ENCODE data around the gene MED25. TPM values are rescaled to one million over a fixed set of nuclear protein-coding genes. Genes with fewer than 3 reads are reported as not detected.
A peak's percentile ranks its signal among the peaks of the same experiment; 100 is the strongest.
"Not testable (repeated sequence)": the region's sequence is repeated elsewhere in the genome, so short reads cannot be mapped to it uniquely, and the experiment has no call there.

The MED25 gene
- polyA plus RNA-seq, 1 donor from 2014 or later, result 54.7 TPM

- Mint-ChIP-seq H3K36me3 (peaks cover 5% of the 10 kb centered on the region), H3K27me3 (no peaks in the 10 kb centered on the region), H3K4me3 (peak overlapping the region; percentile 95 to 99 (median 99)), H3K9me3 (no peaks in the 10 kb centered on the region), H3K4me1 (peaks cover 21 to 34% (median 22%) of the 10 kb centered on the region in 3 donors), H3K27ac (peak overlapping the region; percentile 99 to 100 (median 99))
These were observed 721 bp downstream of the MED25 start for GRCh38 chr19:49818649-49819370.

DNA sequence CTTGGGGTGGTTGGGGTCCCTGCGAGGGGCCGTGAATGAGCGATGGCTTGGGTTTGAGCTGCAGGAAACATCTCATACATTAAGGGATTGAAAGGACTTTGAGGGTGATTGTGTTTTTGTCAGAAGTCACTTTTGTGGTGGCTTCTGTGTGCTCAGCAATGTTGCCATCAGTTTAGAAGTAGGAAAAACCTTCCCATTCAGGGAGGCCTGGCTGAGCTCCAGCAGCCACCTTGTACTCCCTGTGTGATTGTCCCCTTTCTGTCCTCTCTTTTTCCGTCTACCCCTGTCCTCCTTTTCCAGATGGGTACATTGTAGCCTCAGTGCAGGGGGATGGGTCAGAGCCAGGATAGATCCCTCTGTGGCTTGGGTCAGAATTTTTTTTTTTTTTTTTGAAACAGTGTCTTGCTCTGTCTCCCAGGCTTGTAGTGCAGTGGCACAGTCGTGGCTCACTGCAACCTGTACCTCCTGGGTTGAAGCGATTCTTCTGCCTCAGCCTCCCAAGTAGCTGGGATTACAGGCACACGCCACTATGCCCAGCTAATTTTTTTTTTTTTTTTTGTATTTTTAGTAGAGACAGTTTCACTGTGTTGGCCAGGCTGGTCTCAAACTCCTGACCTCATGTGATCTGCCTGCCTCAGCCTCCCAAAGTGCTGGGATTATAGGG is 1.5 kb downstream of the MED25 start:
- Mint-ChIP-seq H3K27ac (peak overlapping the region; percentile 19 to 99 (median 90)), H3K4me3 (peak overlapping the region; percentile 95 to 99 (median 99)), H3K4me1 (peaks cover 24 to 33% (median 27%) of the 10 kb centered on the region in 3 donors)
- not testable (repeated sequence) for H3K27me3 Mint-ChIP-seq, H3K36me3 Mint-ChIP-seq, H3K9me3 Mint-ChIP-seq

DNA sequence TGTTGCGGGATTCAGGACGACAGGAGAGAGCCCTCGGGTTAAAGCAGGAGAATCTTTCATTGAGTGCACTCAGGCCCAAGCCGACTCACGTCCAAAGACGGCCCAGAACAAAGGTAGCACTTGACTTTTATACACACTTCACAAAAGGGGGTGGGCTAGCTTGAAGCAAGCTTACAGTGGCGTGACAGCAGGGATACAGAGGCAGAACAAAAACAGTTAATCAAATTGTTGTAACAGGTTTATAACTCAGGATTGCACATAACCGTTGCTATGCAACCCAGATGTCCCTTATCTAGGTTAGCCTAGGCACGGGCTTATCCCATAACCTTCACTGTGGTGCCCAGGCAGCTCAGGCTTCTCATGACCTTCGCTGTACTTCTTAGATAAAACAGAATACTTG is 2.0 kb downstream of the MED25 start:
- H3K36me3 Mint-ChIP-seq, result peaks cover 5% of the 10 kb centered on the region
- peak overlapping the region; percentile 5 to 99 (median 58) for H3K4me3 Mint-ChIP-seq
- peak overlapping the region in 2 of 3 donors; percentile 19 to 61 for H3K27ac Mint-ChIP-seq

DNA sequence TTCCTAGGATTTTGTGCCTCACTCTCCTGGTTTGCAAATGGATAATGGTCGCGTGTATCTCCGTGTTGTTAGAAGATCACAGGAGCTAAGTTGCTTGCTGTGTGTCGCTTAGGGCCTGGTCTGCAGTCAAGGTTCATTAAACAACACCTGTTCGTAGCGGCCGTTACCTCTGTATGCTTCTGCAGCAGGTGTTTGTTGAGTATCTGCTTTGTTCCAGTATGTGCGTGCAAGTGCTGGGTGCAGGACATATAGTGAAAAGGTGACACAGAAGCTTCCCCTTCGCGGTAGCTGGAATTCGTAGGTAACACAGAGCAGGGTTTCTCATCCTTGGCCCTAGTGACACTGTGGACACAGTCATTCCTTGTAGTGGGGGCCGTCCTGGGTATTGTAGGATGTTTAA is 5.4 kb downstream of the MED25 start:
- H3K4me3 Mint-ChIP-seq, result peak overlapping the region; percentile 16 to 60 (median 31)
- no peaks in the 10 kb centered on the region for H3K9me3 Mint-ChIP-seq
- peak overlapping the region in 2 of 3 donors; percentile 23 to 60 for H3K27ac Mint-ChIP-seq
- H3K4me1 Mint-ChIP-seq, result peaks cover 20 to 30% (median 23%) of the 10 kb centered on the region in 3 donors
- H3K36me3 Mint-ChIP-seq, result peaks cover 5% of the 10 kb centered on the region
- no peaks in the 10 kb centered on the region for H3K27me3 Mint-ChIP-seq

More for the DNA sequence above, 2.0 kb downstream of the MED25 start:
- Mint-ChIP-seq H3K9me3 (no peaks in the 10 kb centered on the region), H3K4me1 (peaks cover 21 to 31% (median 27%) of the 10 kb centered on the region in 3 donors), H3K27me3 (no peaks in the 10 kb centered on the region)

GRCh38 chr19:49824662-49825061 is 6.6 kb downstream of the MED25 start:
- Mint-ChIP-seq H3K4me3 (no peak overlapping the region), H3K27me3 (no peaks in the 10 kb centered on the region), H3K4me1 (peaks cover 15 to 24% (median 17%) of the 10 kb centered on the region in 3 donors), H3K27ac (no peak overlapping the region), H3K36me3 (peaks cover 5% of the 10 kb centered on the region), H3K9me3 (no peaks in the 10 kb centered on the region)

GRCh38 chr19:49827034-49827433 is 8.9 kb downstream of the MED25 start:
- Mint-ChIP-seq H3K4me3 (no peak overlapping the region), H3K36me3 (no peaks in the 10 kb centered on the region), H3K27me3 (no peaks in the 10 kb centered on the region), H3K27ac (no peak overlapping the region), H3K4me1 (peaks cover 14 to 18% (median 15%) of the 10 kb centered on the region in 3 donors), H3K9me3 (no peaks in the 10 kb centered on the region)

DNA sequence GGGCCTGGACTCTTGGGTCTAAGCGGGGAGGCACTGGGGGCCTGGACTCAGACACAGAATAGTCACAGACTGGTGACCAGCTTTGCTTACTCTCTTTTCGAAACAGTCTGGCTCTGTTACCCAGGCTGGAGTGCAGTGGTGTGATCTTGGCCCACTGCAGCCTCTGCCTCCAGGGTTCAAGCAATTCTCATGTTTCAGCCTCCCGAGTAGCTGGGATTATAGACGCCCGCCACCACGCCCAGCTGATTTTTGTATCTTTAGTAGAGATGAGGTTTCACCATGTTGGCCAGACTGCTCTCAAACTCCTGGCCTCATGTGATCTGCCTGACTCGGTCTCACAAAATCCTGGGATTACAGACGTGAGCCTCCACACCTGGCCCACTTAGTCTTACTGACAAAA is 11.1 kb downstream of the MED25 start:
- Mint-ChIP-seq H3K36me3 (peaks cover 1% of the 10 kb centered on the region), H3K27ac (no peak overlapping the region), H3K9me3 (no peaks in the 10 kb centered on the region)

DNA sequence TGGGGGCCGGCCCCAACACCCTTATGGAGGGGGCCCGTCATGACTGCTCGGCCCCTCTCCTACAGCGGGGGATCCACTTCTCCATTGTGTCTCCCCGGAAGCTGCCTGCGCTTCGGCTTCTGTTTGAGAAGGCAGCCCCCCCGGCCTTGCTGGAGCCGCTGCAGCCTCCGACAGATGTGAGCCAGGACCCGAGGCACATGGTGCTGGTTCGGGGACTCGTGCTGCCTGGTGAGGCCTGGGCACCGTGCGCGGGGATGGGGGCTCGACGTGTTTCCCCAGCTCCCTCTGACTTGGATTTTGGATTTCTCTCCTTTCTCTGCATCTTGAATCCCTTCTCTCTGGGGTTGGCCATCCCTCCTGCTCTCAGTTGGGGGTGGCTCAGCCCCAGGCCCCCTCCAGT is 11.6 kb downstream of the MED25 start:
- H3K4me1 Mint-ChIP-seq, result peaks cover 2 to 5% (median 4%) of the 10 kb centered on the region in 3 donors
- H3K4me3 Mint-ChIP-seq, result no peak overlapping the region
- no peak overlapping the region for H3K27ac Mint-ChIP-seq
- H3K9me3 Mint-ChIP-seq, result no peaks in the 10 kb centered on the region
- H3K36me3 Mint-ChIP-seq, result peaks cover 1% of the 10 kb centered on the region
- H3K27me3 Mint-ChIP-seq, result no peaks in the 10 kb centered on the region

More for the DNA sequence above, 11.1 kb downstream of the MED25 start:
- H3K4me3 Mint-ChIP-seq, result no peak overlapping the region
- H3K4me1 Mint-ChIP-seq, result peaks cover 4 to 5% (median 5%) of the 10 kb centered on the region in 3 donors
- no peaks in the 10 kb centered on the region for H3K27me3 Mint-ChIP-seq

GRCh38 chr19:49830766-49831165 is 12.7 kb downstream of the MED25 start:
- Mint-ChIP-seq H3K4me1 (peaks cover 2 to 5% (median 4%) of the 10 kb centered on the region in 3 donors), H3K27ac (no peak overlapping the region)

GRCh38 chr19:49831592-49831991 is 13.5 kb downstream of the MED25 start:
- Mint-ChIP-seq H3K27ac (no peak overlapping the region), H3K4me3 (no peak overlapping the region), H3K27me3 (no peaks in the 10 kb centered on the region), H3K36me3 (peaks cover 1% of the 10 kb centered on the region), H3K4me1 (peaks cover under 1 to 2% (median 2%) of the 10 kb centered on the region in 3 donors), H3K9me3 (no peaks in the 10 kb centered on the region)

More at GRCh38 chr19:49830766-49831165, 12.7 kb downstream of the MED25 start:
- Mint-ChIP-seq H3K36me3 (peaks cover 1% of the 10 kb centered on the region), H3K4me3 (no peak overlapping the region), H3K27me3 (no peaks in the 10 kb centered on the region), H3K9me3 (no peaks in the 10 kb centered on the region)

DNA sequence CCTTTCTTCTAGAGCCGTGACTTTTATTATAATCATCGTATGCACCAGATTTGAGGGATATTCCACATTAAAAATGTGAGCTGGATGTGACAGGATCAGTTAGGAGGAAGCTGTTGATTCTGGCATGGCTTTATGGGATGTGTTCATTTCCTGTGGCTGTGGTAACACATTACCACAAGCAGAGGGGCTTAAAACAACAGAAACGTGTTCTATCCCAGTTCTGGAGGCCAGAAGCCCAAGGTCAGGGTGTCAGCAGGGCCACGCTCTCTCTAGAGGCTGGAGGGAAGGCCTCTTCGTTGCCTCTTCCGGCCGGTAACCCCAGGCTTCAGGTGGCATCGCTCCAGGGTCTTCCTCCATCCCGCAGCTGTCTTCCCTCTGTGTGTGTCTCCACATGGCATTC is 14.5 kb downstream of the MED25 start:
- peaks cover 1% of the 10 kb centered on the region for H3K36me3 Mint-ChIP-seq
- peak overlapping the region in 2 of 4 donors; percentile 73 to 76 for H3K4me3 Mint-ChIP-seq
- H3K4me1 Mint-ChIP-seq, result no peaks in the 10 kb centered on the region
- no peaks in the 10 kb centered on the region for H3K27me3 Mint-ChIP-seq
- no peak overlapping the region for H3K27ac Mint-ChIP-seq
- no peaks in the 10 kb centered on the region for H3K9me3 Mint-ChIP-seq

DNA sequence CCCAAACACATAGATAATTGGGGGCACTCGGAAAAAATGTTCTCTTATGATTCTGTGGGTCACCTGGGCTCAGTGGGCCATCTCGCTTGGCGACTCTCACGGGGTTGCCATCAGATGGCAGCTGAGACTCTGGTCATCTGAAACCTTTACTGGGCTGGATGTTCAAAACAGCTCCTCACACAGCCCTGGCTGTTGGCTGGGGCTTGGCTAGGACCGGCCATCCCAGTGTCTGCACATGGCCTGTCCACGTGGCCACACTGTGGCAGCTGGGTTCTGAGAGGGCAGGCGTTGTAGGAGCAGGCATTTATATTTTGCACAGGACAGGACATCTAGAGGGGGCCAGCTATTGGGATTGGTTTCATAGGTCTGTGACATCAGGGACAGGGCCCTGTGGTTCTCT is 15.5 kb downstream of the MED25 start:
- peaks cover 6% of the 10 kb centered on the region for H3K36me3 Mint-ChIP-seq
- H3K4me3 Mint-ChIP-seq, result no peak overlapping the region
- no peaks in the 10 kb centered on the region for H3K9me3 Mint-ChIP-seq
- H3K27me3 Mint-ChIP-seq, result no peaks in the 10 kb centered on the region
- no peaks in the 10 kb centered on the region for H3K4me1 Mint-ChIP-seq
- no peak overlapping the region for H3K27ac Mint-ChIP-seq

- Mint-ChIP-seq H3K9me3 (no peaks in the 10 kb centered on the region), H3K36me3 (peaks cover 13% of the 10 kb centered on the region), H3K4me3 (no peak overlapping the region), H3K27me3 (no peaks in the 10 kb centered on the region), H3K27ac (peak overlapping the region in 1 of 3 donors; percentile 62), H3K4me1 (peaks cover 0 to 2% (median 0%) of the 10 kb centered on the region in 3 donors)
These were observed 17.5 kb downstream of the MED25 start for GRCh38 chr19:49835562-49835961.

DNA sequence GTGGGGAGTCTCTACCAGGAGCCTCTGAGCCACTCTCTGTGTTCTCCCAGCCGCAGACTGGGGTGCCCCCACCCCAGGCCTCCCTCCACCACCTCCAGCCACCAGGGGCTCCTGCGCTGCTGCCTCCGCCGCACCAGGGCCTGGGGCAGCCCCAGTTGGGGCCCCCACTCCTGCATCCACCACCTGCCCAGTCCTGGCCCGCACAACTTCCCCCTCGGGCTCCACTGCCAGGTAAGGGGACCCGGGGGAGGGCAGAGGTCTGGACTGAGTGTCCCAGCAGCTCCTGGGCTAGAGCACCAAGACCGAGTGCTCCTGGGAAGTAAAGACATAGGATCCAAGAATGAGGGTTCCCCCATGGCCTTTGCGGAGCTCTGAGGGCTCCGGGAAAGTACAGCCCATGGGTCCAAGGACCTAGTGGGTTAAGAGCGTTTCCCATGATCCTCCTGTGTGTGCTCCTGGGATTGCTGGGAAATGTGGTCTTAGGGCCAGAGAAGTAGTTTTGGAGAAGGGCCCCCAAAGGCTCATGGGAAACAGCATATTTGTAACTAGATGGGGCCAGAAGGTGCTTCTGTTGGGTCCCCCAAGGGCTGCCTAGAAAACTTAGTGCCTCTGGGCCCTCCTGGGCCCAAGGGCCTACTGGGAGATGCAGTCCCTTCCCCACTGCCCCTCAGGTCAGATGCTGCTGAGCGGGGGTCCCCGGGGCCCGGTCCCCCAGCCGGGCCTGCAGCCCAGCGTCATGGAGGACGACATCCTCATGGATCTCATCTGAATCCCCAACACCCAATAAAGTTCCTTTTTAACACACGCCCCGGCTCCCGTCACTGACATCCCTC is 18.3 kb downstream of the MED25 start:
- Mint-ChIP-seq H3K27ac (peak overlapping the region in 1 of 3 donors; percentile 62), H3K4me1 (peaks cover 0 to 4% (median 0%) of the 10 kb centered on the region in 3 donors)

DNA sequence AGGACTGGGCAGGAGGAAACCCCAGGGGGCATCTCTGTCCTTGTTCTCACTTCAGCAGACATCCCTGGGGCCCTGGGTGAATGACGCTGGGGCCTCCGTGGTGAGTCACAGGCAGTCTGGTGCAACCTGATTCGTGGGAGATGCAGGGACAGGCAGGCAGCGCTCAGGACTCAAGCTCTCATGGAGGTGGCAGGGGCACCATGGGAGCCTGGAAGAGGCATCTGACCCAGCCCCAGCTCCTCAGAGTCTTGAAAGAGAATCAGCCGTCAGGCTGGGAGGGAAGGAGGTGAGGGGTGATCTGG is 18.9 kb downstream of the MED25 start:
- Mint-ChIP-seq H3K9me3 (no peaks in the 10 kb centered on the region), H3K27me3 (no peaks in the 10 kb centered on the region), H3K27ac (peak overlapping the region in 1 of 3 donors; percentile 56), H3K4me1 (peaks cover 0 to 4% (median 2%) of the 10 kb centered on the region in 3 donors), H3K36me3 (peaks cover 15% of the 10 kb centered on the region), H3K4me3 (peak overlapping the region in 1 of 4 donors; percentile 54)

More for the DNA sequence above, 18.3 kb downstream of the MED25 start:
- Mint-ChIP-seq H3K4me3 (no peak overlapping the region), H3K9me3 (no peaks in the 10 kb centered on the region), H3K27me3 (no peaks in the 10 kb centered on the region), H3K36me3 (peaks cover 15% of the 10 kb centered on the region)

Measured in IgD-negative memory B cell (primary cell).